ENCODE data around the gene RBM20. TPM values are rescaled to one million over a fixed set of nuclear protein-coding genes. Genes with fewer than 3 reads are reported as not detected.

Gene RBM20
- total and polyA plus RNA-seq, 10 of the 15 experiments (the other 5 are each of a cell fraction or from before 2014, with no cell fraction given) = 0.04 to 0.26 (median 0.15) TPM

GRCh38 chr10:110871298-110872084 is 227.4 kb downstream of the RBM20 start, which contains the start of gene PDCD4 (continued):
- TF ChIP-seq NRF1 (conservative IDR thresholded peaks at IDR 0.05; ENCODE audit: low read depth, low read length) (peak; percentile 59), MAX (IDR thresholded peaks at IDR 0.05; ENCODE audit: low read depth, low read length) (no peak; the same call in none of the 2 replicates), SKIL (IDR thresholded peaks at IDR 0.05; ENCODE audit: low read depth, poor library complexity, severe bottlenecking) (no peak), RELB (IDR thresholded peaks at IDR 0.05; ENCODE audit: low read depth) (peak; percentile 81), ELK1 (IDR thresholded peaks at IDR 0.05; ENCODE audit: low read depth, low read length) (0 out of 2 replicates have a peak, but pooled peaks have one; percentile 32), ZBTB11 (CRISPR knock-in tag; IDR thresholded peaks at IDR 0.05) (no peak), CBFB (IDR thresholded peaks at IDR 0.05; ENCODE audit: low read depth) (0 out of 2 replicates have a peak, but pooled peaks have one; percentile 43), SMAD5 (IDR thresholded peaks at IDR 0.05; ENCODE audit: low read depth) (peak; percentile 82), CHD2 (IDR thresholded peaks at IDR 0.05; ENCODE audit: borderline replicate concordance, low read depth, low read length) (peak; percentile 59; the same call in 1 of the 2 replicates), POLR2AphosphoS2 (IDR thresholded peaks at IDR 0.05; ENCODE audit: low read depth, low read length) (peak; percentile 91), TAF1 (IDR thresholded peaks at IDR 0.05; ENCODE audit: borderline replicate concordance, low read depth, low read length) (peak; percentile 57; the same call in 1 of the 2 replicates), HDGF (IDR thresholded peaks at IDR 0.05) (peak; percentile 97), HDAC6 (IDR thresholded peaks at IDR 0.05; ENCODE audit: unreplicated experiment) (no peak), SMC3 (IDR thresholded peaks at IDR 0.05; ENCODE audit: borderline replicate concordance, low read length) (no peak), MTA2 (IDR thresholded peaks at IDR 0.05; ENCODE audit: low read depth) (0 out of 2 replicates have a peak, but pooled peaks have one; percentile 19), NFYB (IDR thresholded peaks at IDR 0.05; ENCODE audit: insufficient read depth, low read depth, low read length) (peak; percentile 78), NR2C1 (IDR thresholded peaks at IDR 0.05) (no peak), NFIC (IDR thresholded peaks at IDR 0.05; ENCODE audit: low read depth, low read length) (no peak), FOXM1 (IDR thresholded peaks at IDR 0.05; ENCODE audit: low read depth, low read length) (no peak), CHD1 (IDR thresholded peaks at IDR 0.05; ENCODE audit: low read depth, low read length) (0 out of 2 replicates have a peak, but pooled peaks have one; percentile 13), EGR1 (IDR thresholded peaks at IDR 0.05; ENCODE audit: borderline replicate concordance in 1 of 2, low read depth in 2 of 2, low read length in 2 of 2) (peak in 1 of 2 experiments; percentile 67; a peak in 1 of 3 replicates)

Measured in GM12878 (cell line).